ENCODE results near the gene ARID2.

The ARID2 gene

GRCh38 chr12:45730348-45731189 lies 1.1 kb downstream of the ARID2 start:
- peak overlapping the region; percentile 99 for H3K4me3 ChIP-seq (ENCODE audit: low read length)
- H3K36me3 ChIP-seq (ENCODE audit: control insufficient read depth, insufficient read depth, low read length), result no peaks in the 10 kb centered on the region
- H3K4me1 ChIP-seq (ENCODE audit: control insufficient read depth, insufficient read depth, low read length), result no peaks in the 10 kb centered on the region
- H3K9me3 ChIP-seq (ENCODE audit: control insufficient read depth, insufficient read depth, low read length), result no peaks in the 10 kb centered on the region
- no CpG with 5 or more reads among the region's 67 CpGs for WGBS (ENCODE audit: insufficient coverage, insufficient read length)
- no peak for DNase-seq (ENCODE audit: low read depth, low spot score)
- H3K27me3 ChIP-seq (ENCODE audit: control insufficient read depth, insufficient read depth, low read length), result no peaks in the 10 kb centered on the region
- H3K27ac ChIP-seq (ENCODE audit: low read length), result no peak overlapping the region

- DNase-seq (ENCODE audit: low read depth, low spot score), result no peak
- Histone ChIP-seq H3K4me1 (ENCODE audit: control insufficient read depth, insufficient read depth, low read length) (no peaks in the 10 kb centered on the region), H3K36me3 (ENCODE audit: control insufficient read depth, insufficient read depth, low read length) (no peaks in the 10 kb centered on the region), H3K4me3 (ENCODE audit: low read length) (peak overlapping the region; percentile 99; the same call in 1 of the 2 replicates), H3K27ac (ENCODE audit: low read length) (no peak overlapping the region), H3K27me3 (ENCODE audit: control insufficient read depth, insufficient read depth, low read length) (no peaks in the 10 kb centered on the region), H3K9me3 (ENCODE audit: control insufficient read depth, insufficient read depth, low read length) (no peaks in the 10 kb centered on the region)
- WGBS (ENCODE audit: insufficient coverage, insufficient read length), result no CpG with 5 or more reads among the region's 4 CpGs
Observed at GRCh38 chr12:45731190-45731775, 1.8 kb downstream of the ARID2 start.

- Histone ChIP-seq H3K4me3 (ENCODE audit: low read length) (no peak overlapping the region), H3K27me3 (ENCODE audit: control insufficient read depth, insufficient read depth, low read length) (no peaks in the 10 kb centered on the region), H3K27ac (ENCODE audit: low read length) (no peak overlapping the region), H3K9me3 (ENCODE audit: control insufficient read depth, insufficient read depth, low read length) (no peaks in the 10 kb centered on the region), H3K4me1 (ENCODE audit: control insufficient read depth, insufficient read depth, low read length) (no peaks in the 10 kb centered on the region), H3K36me3 (ENCODE audit: control insufficient read depth, insufficient read depth, low read length) (no peaks in the 10 kb centered on the region)
- DNase-seq (ENCODE audit: low read depth, low spot score), result no peak
- WGBS (ENCODE audit: insufficient coverage, insufficient read length), result no CpG with 5 or more reads among the region's 5 CpGs
Observed at GRCh38 chr12:45732250-45732649, 2.7 kb downstream of the ARID2 start.

GRCh38 chr12:45732936-45733335 lies 3.4 kb downstream of the ARID2 start:
- Histone ChIP-seq H3K4me3 (ENCODE audit: low read length) (no peak overlapping the region), H3K27ac (ENCODE audit: low read length) (no peak overlapping the region)
- DNase-seq (ENCODE audit: low read depth, low spot score), result no peak

GRCh38 chr12:45737638-45738037 lies 8.1 kb downstream of the ARID2 start:
- H3K27me3 ChIP-seq (ENCODE audit: control insufficient read depth, insufficient read depth, low read length), result no peaks in the 10 kb centered on the region
- no peak overlapping the region for H3K27ac ChIP-seq (ENCODE audit: low read length)
- no peaks in the 10 kb centered on the region for H3K36me3 ChIP-seq (ENCODE audit: control insufficient read depth, insufficient read depth, low read length)
- no peak for DNase-seq (ENCODE audit: low read depth, low spot score)
- H3K4me3 ChIP-seq (ENCODE audit: low read length), result no peak overlapping the region
- no peaks in the 10 kb centered on the region for H3K4me1 ChIP-seq (ENCODE audit: control insufficient read depth, insufficient read depth, low read length)
- no peaks in the 10 kb centered on the region for H3K9me3 ChIP-seq (ENCODE audit: control insufficient read depth, insufficient read depth, low read length)

More at GRCh38 chr12:45732936-45733335, 3.4 kb downstream of the ARID2 start:
- Histone ChIP-seq H3K9me3 (ENCODE audit: control insufficient read depth, insufficient read depth, low read length) (no peaks in the 10 kb centered on the region), H3K4me1 (ENCODE audit: control insufficient read depth, insufficient read depth, low read length) (no peaks in the 10 kb centered on the region), H3K27me3 (ENCODE audit: control insufficient read depth, insufficient read depth, low read length) (no peaks in the 10 kb centered on the region), H3K36me3 (ENCODE audit: control insufficient read depth, insufficient read depth, low read length) (no peaks in the 10 kb centered on the region)

GRCh38 chr12:45742590-45742989 lies 13.1 kb downstream of the ARID2 start:
- no CpG with 5 or more reads among the region's 1 CpG for WGBS (ENCODE audit: insufficient coverage, insufficient read length)
- H3K4me1 ChIP-seq (ENCODE audit: control insufficient read depth, insufficient read depth, low read length), result no peaks in the 10 kb centered on the region

GRCh38 chr12:45743247-45743646 lies 13.7 kb downstream of the ARID2 start:
- Histone ChIP-seq H3K27ac (ENCODE audit: low read length) (no peak overlapping the region), H3K4me3 (ENCODE audit: low read length) (no peak overlapping the region), H3K36me3 (ENCODE audit: control insufficient read depth, insufficient read depth, low read length) (no peaks in the 10 kb centered on the region), H3K4me1 (ENCODE audit: control insufficient read depth, insufficient read depth, low read length) (no peaks in the 10 kb centered on the region), H3K9me3 (ENCODE audit: control insufficient read depth, insufficient read depth, low read length) (no peaks in the 10 kb centered on the region), H3K27me3 (ENCODE audit: control insufficient read depth, insufficient read depth, low read length) (no peaks in the 10 kb centered on the region)
- whole genome bisulfite sequencing (ENCODE audit: insufficient coverage, insufficient read length), result no CpG with 5 or more reads among the region's 2 CpGs
- DNase-seq (ENCODE audit: low read depth, low spot score), result no peak

More at GRCh38 chr12:45742590-45742989, 13.1 kb downstream of the ARID2 start:
- H3K27me3 ChIP-seq (ENCODE audit: control insufficient read depth, insufficient read depth, low read length), result no peaks in the 10 kb centered on the region
- H3K9me3 ChIP-seq (ENCODE audit: control insufficient read depth, insufficient read depth, low read length), result no peaks in the 10 kb centered on the region
- no peak overlapping the region for H3K27ac ChIP-seq (ENCODE audit: low read length)
- H3K36me3 ChIP-seq (ENCODE audit: control insufficient read depth, insufficient read depth, low read length), result no peaks in the 10 kb centered on the region
- no peak overlapping the region for H3K4me3 ChIP-seq (ENCODE audit: low read length)
- DNase-seq (ENCODE audit: low read depth, low spot score), result no peak

GRCh38 chr12:45745861-45746277 lies 16.4 kb downstream of the ARID2 start:
- Histone ChIP-seq H3K27me3 (ENCODE audit: control insufficient read depth, insufficient read depth, low read length) (no peaks in the 10 kb centered on the region), H3K27ac (ENCODE audit: low read length) (no peak overlapping the region), H3K9me3 (ENCODE audit: control insufficient read depth, insufficient read depth, low read length) (no peaks in the 10 kb centered on the region), H3K4me3 (ENCODE audit: low read length) (no peak overlapping the region), H3K36me3 (ENCODE audit: control insufficient read depth, insufficient read depth, low read length) (no peaks in the 10 kb centered on the region), H3K4me1 (ENCODE audit: control insufficient read depth, insufficient read depth, low read length) (no peaks in the 10 kb centered on the region)
- no CpG with 5 or more reads among the region's 1 CpG for WGBS (ENCODE audit: insufficient coverage, insufficient read length)
- no peak for DNase-seq (ENCODE audit: low read depth, low spot score)

- no peak for DNase-seq (ENCODE audit: low read depth, low spot score)
- no peaks in the 10 kb centered on the region for H3K4me1 ChIP-seq (ENCODE audit: control insufficient read depth, insufficient read depth, low read length)
- no CpG with 5 or more reads among the region's 3 CpGs for WGBS (ENCODE audit: insufficient coverage, insufficient read length)
- no peaks in the 10 kb centered on the region for H3K36me3 ChIP-seq (ENCODE audit: control insufficient read depth, insufficient read depth, low read length)
- H3K27ac ChIP-seq (ENCODE audit: low read length), result no peak overlapping the region
- H3K9me3 ChIP-seq (ENCODE audit: control insufficient read depth, insufficient read depth, low read length), result no peaks in the 10 kb centered on the region
- H3K27me3 ChIP-seq (ENCODE audit: control insufficient read depth, insufficient read depth, low read length), result no peaks in the 10 kb centered on the region
- no peak overlapping the region for H3K4me3 ChIP-seq (ENCODE audit: low read length)
Observed at GRCh38 chr12:45756666-45757065, 27.2 kb downstream of the ARID2 start.

- DNase-seq (ENCODE audit: low read depth, low spot score), result no peak
- H3K36me3 ChIP-seq (ENCODE audit: control insufficient read depth, insufficient read depth, low read length), result no peaks in the 10 kb centered on the region
- no peaks in the 10 kb centered on the region for H3K27me3 ChIP-seq (ENCODE audit: control insufficient read depth, insufficient read depth, low read length)
- H3K4me1 ChIP-seq (ENCODE audit: control insufficient read depth, insufficient read depth, low read length), result no peaks in the 10 kb centered on the region
- H3K4me3 ChIP-seq (ENCODE audit: low read length), result no peak overlapping the region
- no peak overlapping the region for H3K27ac ChIP-seq (ENCODE audit: low read length)
- no peaks in the 10 kb centered on the region for H3K9me3 ChIP-seq (ENCODE audit: control insufficient read depth, insufficient read depth, low read length)
- WGBS (ENCODE audit: insufficient coverage, insufficient read length), result no CpG with 5 or more reads among the region's 3 CpGs
Observed at GRCh38 chr12:45757172-45757571, 27.7 kb downstream of the ARID2 start.

GRCh38 chr12:45760333-45760732 lies 30.8 kb downstream of the ARID2 start:
- Histone ChIP-seq H3K9me3 (ENCODE audit: control insufficient read depth, insufficient read depth, low read length) (no peaks in the 10 kb centered on the region), H3K4me3 (ENCODE audit: low read length) (no peak overlapping the region), H3K27me3 (ENCODE audit: control insufficient read depth, insufficient read depth, low read length) (no peaks in the 10 kb centered on the region), H3K27ac (ENCODE audit: low read length) (no peak overlapping the region), H3K36me3 (ENCODE audit: control insufficient read depth, insufficient read depth, low read length) (no peaks in the 10 kb centered on the region), H3K4me1 (ENCODE audit: control insufficient read depth, insufficient read depth, low read length) (no peaks in the 10 kb centered on the region)
- WGBS (ENCODE audit: insufficient coverage, insufficient read length), result no CpG with 5 or more reads among the region's 4 CpGs
- DNase-seq (ENCODE audit: low read depth, low spot score), result no peak

All from iPS DF 6.9 (cell line).